ENCODE data around the gene GPRC5B. TPM values are rescaled to one million over a fixed set of nuclear protein-coding genes. Genes with fewer than 3 reads are reported as not detected.
A peak's percentile ranks its signal among the peaks of the same experiment; 100 is the strongest.

The GPRC5B gene
- total RNA-seq, 3 donors from 2014 or later, result 16.3 to 26.6 (median 20.3) TPM

DNA sequence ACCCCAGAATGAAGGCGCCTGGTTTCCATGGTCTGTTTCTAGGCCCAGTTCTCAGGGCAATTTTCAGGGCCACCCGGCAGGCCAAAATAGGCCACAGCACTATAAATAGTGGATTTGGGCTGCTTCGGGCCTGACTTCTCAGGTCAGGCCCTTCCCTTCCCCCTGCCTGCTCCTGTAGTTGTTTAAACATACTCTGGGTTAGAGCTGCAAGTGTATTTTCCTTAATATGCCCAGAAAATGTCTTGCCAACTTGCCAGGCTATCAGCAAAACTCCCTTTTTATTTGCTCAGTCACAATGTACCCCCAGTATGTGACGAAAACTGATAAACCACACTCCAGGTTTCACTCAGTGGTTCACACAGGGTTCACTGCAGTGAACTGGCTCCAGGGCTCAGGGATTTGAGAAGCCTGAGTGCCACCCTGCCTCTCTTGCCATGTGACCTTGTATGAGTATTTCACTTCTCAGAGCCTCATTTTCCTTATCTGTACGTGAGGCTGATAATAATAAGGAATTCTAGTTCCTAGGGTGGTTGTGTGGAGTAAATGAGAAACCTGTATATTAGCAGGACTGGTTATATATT, 76.5 kb downstream of the GPRC5B start:
- H3K27ac ChIP-seq, result peak overlapping the region in 1 of 2 donors; percentile 50

More for the DNA sequence above, 76.5 kb downstream of the GPRC5B start:
- no peaks in the 10 kb centered on the region for H3K27me3 ChIP-seq
- intact Hi-C loops (cut with DNase I; ENCODE audit: low total_unique reads), result no loop called here
- no peak overlapping the region for H3K4me3 ChIP-seq
- H3K36me3 ChIP-seq, result no peaks in the 10 kb centered on the region
- TF ChIP-seq POLR2A (IDR thresholded peaks at IDR 0.05) (no peak), POLR2AphosphoS5 (IDR thresholded peaks at IDR 0.05) (no peak)
- H3K4me1 ChIP-seq, result no peaks in the 10 kb centered on the region
- no peak for DNase-seq (ENCODE audit: low spot score in 2 of 2)
- peaks cover 0 to 7% of the 10 kb centered on the region in 2 donors for H3K9me3 ChIP-seq

Other genes with a start within 250 kb of the GPRC5B start
- 10 to 100 TPM; 12.3 to 15.4 (median 13.0) TPM for gene KNOP1, start 166.6 kb downstream of the GPRC5B start, total RNA-seq
- 10 to 100 TPM; 25.9 to 63.8 (median 34.7) TPM for gene IQCK, start 166.6 kb downstream of the GPRC5B start, total RNA-seq
- gene GPR139, start 189.0 kb upstream of the GPRC5B start, total RNA-seq, result not detected